ENCODE measurements around the gene SRRM2.

GRCh38 chr16:2737895-2738418 lies 14.5 kb upstream of the SRRM2 start:
- TF ChIP-seq, protein P1, sequence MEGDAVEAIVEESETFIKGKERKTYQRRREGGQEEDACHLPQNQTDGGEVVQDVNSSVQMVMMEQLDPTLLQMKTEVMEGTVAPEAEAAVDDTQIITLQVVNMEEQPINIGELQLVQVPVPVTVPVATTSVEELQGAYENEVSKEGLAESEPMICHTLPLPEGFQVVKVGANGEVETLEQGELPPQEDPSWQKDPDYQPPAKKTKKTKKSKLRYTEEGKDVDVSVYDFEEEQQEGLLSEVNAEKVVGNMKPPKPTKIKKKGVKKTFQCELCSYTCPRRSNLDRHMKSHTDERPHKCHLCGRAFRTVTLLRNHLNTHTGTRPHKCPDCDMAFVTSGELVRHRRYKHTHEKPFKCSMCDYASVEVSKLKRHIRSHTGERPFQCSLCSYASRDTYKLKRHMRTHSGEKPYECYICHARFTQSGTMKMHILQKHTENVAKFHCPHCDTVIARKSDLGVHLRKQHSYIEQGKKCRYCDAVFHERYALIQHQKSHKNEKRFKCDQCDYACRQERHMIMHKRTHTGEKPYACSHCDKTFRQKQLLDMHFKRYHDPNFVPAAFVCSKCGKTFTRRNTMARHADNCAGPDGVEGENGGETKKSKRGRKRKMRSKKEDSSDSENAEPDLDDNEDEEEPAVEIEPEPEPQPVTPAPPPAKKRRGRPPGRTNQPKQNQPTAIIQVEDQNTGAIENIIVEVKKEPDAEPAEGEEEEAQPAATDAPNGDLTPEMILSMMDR (IDR thresholded peaks at IDR 0.05): no peak
- TF ChIP-seq POLR2AphosphoS5 (IDR thresholded peaks at IDR 0.05; ENCODE audit: low read depth, low read length): no peak

Measured in Panc1 (cell line).